Measurements from ENCODE around the gene HAS3.
"Not testable (repeated sequence)": the region's sequence is repeated elsewhere in the genome, so short reads cannot be mapped to it uniquely, and the experiment has no call there.

HAS3 gene

GRCh38 chr16:69149621-69150020 lies 44.2 kb downstream of the HAS3 start:
- not testable (repeated sequence) for DNase-seq (ENCODE audit: low read depth)

- DNase-seq (ENCODE audit: low read depth): peak; percentile 37
These were observed 44.9 kb downstream of the HAS3 start for GRCh38 chr16:69150146-69150865.

GRCh38 chr16:69157196-69157595 lies 51.7 kb downstream of the HAS3 start:
- DNase-seq (ENCODE audit: low read depth): no peak

GRCh38 chr16:69160192-69160591 lies 54.7 kb downstream of the HAS3 start:
- DNase-seq (ENCODE audit: low read depth): no peak

GRCh38 chr16:69165584-69165983 lies 60.1 kb downstream of the HAS3 start:
- no peak for DNase-seq (ENCODE audit: low read depth)

GRCh38 chr16:69166221-69166833 lies 60.9 kb downstream of the HAS3 start:
- peak; percentile 76 for DNase-seq (ENCODE audit: low read depth)

- no peak for DNase-seq (ENCODE audit: low read depth)
These were observed 61.8 kb downstream of the HAS3 start for GRCh38 chr16:69166946-69167930.
